Stimulated activated CD4-positive, alpha-beta T cell treated with anti-CD3 and anti-CD28 coated beads, Interleukin-1b, Interleukin-23, amount 100 ng/mL, for 4 hours (primary cell): Measurements from ENCODE around the gene OLIG3.

Source experiments
- DNase-seq, 2 donors: peaks; one replicate each; pipeline ENCODE4 v3.0.0-alpha.2; 2020; ENCODE audit warnings: low read depth in 2 of 2

The OLIG3 gene

GRCh38 chr6:137496368-137496767 lies 2.2 kb upstream of the OLIG3 start:
- DNase-seq: no peak

- no peak for DNase-seq
Observed at GRCh38 chr6:137495703-137496336, 1.6 kb upstream of the OLIG3 start.

- no peak for DNase-seq
Observed at GRCh38 chr6:137494988-137495702, 951 bp upstream of the OLIG3 start.

- DNase-seq: no peak
Observed at GRCh38 chr6:137493218-137494038, 766 bp downstream of the OLIG3 start.

GRCh38 chr6:137492289-137493217 lies 1.6 kb downstream of the OLIG3 start:
- no peak for DNase-seq

GRCh38 chr6:137491478-137491877 lies 2.7 kb downstream of the OLIG3 start:
- DNase-seq: no peak

GRCh38 chr6:137490961-137491360 lies 3.2 kb downstream of the OLIG3 start:
- no peak for DNase-seq

GRCh38 chr6:137490006-137490905 lies 3.9 kb downstream of the OLIG3 start:
- no peak for DNase-seq

- DNase-seq: no peak
Observed at GRCh38 chr6:137489046-137490005, 4.9 kb downstream of the OLIG3 start.

- DNase-seq: no peak
Observed at GRCh38 chr6:137488150-137489045, 5.8 kb downstream of the OLIG3 start.

- DNase-seq: no peak
Observed at GRCh38 chr6:137487869-137488149, 6.4 kb downstream of the OLIG3 start.

- no peak for DNase-seq
Observed at GRCh38 chr6:137487181-137487868, 6.9 kb downstream of the OLIG3 start.

GRCh38 chr6:137486416-137486815 lies 7.8 kb downstream of the OLIG3 start:
- DNase-seq: no peak

- DNase-seq: no peak
Observed at GRCh38 chr6:137480431-137480830, 13.8 kb downstream of the OLIG3 start.

- no peak for DNase-seq
Observed at GRCh38 chr6:137475103-137475502, 19.1 kb downstream of the OLIG3 start.

GRCh38 chr6:137473598-137473997 lies 20.6 kb downstream of the OLIG3 start:
- DNase-seq: no peak

GRCh38 chr6:137472641-137473137 lies 21.5 kb downstream of the OLIG3 start:
- no peak for DNase-seq

- no peak for DNase-seq
Observed at GRCh38 chr6:137471986-137472385, 22.2 kb downstream of the OLIG3 start.
